Bronchial epithelial cell (primary cell): ENCODE measurements around the gene SCAF4. TPM values are rescaled to one million over a fixed set of nuclear protein-coding genes. Genes with fewer than 3 reads are reported as not detected.
A peak's percentile ranks its signal among the peaks of the same experiment; 100 is the strongest.

ENCODE experiments used
- DNase-seq: peaks from one replicate; pipeline ENCODE4 v3.0.0-alpha.2; 2010; ENCODE audit warnings: low read depth
- FAIRE-seq: peaks from 2 replicates; lab custom pipeline; 2011; peaks lifted over from hg19 to GRCh38; lab: Jason Lieb, UNC
- H3K27me3 ChIP-seq: 2 replicates; pipeline ENCODE4 v1.5.1; 2011; ENCODE audit warnings: low read length; ENCODE audit not compliant: control insufficient read depth, insufficient read depth
- H3K36me3 ChIP-seq: 2 replicates; pipeline ENCODE4 v1.5.1; 2011; ENCODE audit warnings: low read length; ENCODE audit not compliant: control insufficient read depth, insufficient read depth
- H3K4me3 ChIP-seq: 2 replicates; pipeline ENCODE4 v1.5.1; 2011; ENCODE audit warnings: mild to moderate bottlenecking, low read depth, low read length, control low read depth
- total RNA-seq: library from RNA; depleted of rRNA; stranded (reverse); fragments of >200 nt; gene quantifications from 2 replicates; pipeline ENCODE4 v1.2.1, GENCODE V29; 2014
- TF ChIP-seq, protein P1 (sequence below): IDR thresholded peaks from 2 replicates; pipeline ENCODE4 v1.5.1; 2011; ENCODE audit warnings: mild to moderate bottlenecking, moderate library complexity, low read length, control low read depth, inconsistent platforms; ENCODE audit not compliant: insufficient read depth, severe bottlenecking

SCAF4 gene
- total RNA-seq, 1 donor from 2014 or later: 2.9 TPM

DNA sequence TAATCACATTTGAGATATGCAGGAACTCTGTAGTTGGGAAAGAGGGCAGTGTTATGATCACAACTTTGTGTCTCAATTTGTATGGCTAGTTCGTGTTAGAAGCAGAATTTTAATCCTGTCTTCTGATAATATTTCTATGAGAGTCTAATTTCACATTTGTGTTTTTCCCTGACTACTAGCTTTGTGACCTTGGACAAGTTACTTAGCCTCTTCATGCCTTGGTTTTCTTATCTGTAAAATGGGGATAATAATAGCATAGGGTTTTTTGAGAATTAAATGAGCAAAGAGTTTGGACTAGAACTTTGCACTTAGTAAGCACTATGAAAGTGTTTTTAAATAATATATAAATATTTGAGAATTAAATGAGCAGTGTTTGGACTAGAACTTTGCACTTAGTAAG is 24.9 kb upstream of the SCAF4 start:
- TF ChIP-seq, protein P1, sequence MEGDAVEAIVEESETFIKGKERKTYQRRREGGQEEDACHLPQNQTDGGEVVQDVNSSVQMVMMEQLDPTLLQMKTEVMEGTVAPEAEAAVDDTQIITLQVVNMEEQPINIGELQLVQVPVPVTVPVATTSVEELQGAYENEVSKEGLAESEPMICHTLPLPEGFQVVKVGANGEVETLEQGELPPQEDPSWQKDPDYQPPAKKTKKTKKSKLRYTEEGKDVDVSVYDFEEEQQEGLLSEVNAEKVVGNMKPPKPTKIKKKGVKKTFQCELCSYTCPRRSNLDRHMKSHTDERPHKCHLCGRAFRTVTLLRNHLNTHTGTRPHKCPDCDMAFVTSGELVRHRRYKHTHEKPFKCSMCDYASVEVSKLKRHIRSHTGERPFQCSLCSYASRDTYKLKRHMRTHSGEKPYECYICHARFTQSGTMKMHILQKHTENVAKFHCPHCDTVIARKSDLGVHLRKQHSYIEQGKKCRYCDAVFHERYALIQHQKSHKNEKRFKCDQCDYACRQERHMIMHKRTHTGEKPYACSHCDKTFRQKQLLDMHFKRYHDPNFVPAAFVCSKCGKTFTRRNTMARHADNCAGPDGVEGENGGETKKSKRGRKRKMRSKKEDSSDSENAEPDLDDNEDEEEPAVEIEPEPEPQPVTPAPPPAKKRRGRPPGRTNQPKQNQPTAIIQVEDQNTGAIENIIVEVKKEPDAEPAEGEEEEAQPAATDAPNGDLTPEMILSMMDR: no peak
- no peak overlapping the region for H3K4me3 ChIP-seq
- H3K36me3 ChIP-seq: no peaks in the 10 kb centered on the region
- H3K27me3 ChIP-seq: no peaks in the 10 kb centered on the region
- FAIRE-seq (no peak), DNase-seq (no peak)

DNA sequence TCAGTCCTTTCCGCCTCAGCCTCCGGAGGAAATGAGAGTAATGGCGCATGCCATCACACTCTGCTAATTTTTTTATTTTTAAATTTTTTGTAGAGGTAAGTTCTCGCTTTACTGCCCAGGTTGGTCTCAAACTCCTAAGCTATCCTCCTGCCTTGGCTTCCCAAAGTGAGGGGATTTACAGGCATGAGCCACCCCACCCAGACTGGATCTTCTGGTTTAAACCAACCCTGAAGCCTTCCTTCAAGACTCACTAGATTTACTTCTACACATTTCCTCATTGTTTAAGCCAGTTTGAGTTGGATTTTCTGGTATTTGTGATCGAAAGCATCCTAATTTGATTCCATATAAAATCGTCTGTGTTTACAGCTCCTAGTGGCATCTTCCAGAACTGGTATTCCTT is 23.1 kb upstream of the SCAF4 start:
- FAIRE-seq: no peak
- TF ChIP-seq, protein P1: no peak
- H3K4me3 ChIP-seq: no peak overlapping the region

DNA sequence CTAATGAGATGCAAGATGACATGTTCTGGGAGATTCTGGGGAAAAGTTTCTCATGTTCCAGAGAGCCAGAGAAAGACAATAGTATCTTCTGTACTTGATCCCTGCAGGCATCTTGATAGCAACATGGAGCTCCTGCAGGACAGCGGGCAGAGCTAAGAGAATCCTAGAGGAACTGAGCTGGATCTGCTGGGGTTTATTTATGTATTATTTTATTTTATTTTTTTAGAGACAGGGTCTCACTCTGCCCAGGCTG is 22.7 kb upstream of the SCAF4 start:
- Histone ChIP-seq H3K27me3 (no peaks in the 10 kb centered on the region), H3K4me3 (no peak overlapping the region), H3K36me3 (no peaks in the 10 kb centered on the region)
- no peak for FAIRE-seq
- DNase-seq: no peak
- TF ChIP-seq, protein P1: no peak

More for the DNA sequence above, 23.1 kb upstream of the SCAF4 start:
- Histone ChIP-seq H3K36me3 (no peaks in the 10 kb centered on the region), H3K27me3 (no peaks in the 10 kb centered on the region)
- no peak for DNase-seq

DNA sequence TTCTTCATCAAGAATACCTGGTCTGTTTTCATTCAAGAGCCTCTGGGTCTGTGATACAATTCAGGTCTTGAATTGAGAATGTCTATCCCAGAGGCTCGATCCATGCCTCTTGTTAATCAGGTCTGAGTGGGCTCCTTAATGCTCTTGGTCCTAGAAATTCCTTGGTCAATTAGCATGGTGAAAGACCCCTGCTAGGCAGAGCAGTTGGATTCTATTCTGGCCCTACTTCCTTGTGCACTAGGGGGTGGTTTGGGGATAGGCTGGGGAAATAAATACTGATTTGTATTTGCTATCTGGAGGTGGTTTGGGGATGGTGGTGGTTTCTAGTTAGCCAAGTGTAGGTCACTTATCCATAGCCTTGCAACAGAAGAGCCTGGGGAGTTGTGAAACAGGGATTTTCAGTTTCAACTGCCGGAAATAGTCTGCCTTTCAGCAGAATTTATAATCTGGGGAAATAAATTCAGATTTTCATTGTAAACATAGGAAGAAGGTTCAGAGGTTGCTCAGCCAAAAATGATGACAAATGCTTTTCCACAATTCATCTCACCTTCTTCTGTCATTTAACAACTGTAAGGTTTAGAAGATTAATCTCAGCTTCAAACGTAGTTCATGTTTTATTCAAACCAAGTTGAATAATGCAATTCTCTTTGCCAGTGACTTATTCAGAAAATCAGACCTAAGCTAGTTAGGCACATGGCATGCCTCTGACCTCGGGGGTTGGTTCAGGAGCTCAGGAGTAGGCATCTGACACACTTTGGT is 22.2 kb upstream of the SCAF4 start:
- no peak for FAIRE-seq
- Histone ChIP-seq H3K27me3 (no peaks in the 10 kb centered on the region), H3K4me3 (no peak overlapping the region), H3K36me3 (no peaks in the 10 kb centered on the region)
- TF ChIP-seq, protein P1: no peak
- no peak for DNase-seq

DNA sequence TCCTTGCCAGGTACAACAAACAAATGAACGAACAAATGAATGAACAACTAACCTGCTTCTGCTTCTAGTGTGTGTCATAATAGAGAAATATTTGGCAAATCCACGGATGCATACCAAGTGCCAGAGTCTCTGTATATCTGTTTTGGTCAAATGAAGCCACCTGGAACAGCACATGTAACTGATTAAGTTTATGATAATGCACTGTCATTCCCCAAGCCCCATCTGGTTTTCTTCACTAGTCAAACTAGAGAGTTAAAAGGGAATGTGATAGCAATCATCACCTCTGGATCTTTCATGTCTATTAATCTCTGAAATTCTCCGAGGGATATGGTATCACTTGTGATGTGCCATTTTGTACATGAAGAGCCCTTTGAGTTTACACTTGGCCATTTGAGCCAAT is 21.0 kb upstream of the SCAF4 start:
- TF ChIP-seq, protein P1: no peak
- Histone ChIP-seq H3K36me3 (no peaks in the 10 kb centered on the region), H3K27me3 (no peaks in the 10 kb centered on the region), H3K4me3 (no peak overlapping the region)
- FAIRE-seq (no peak), DNase-seq (no peak)

DNA sequence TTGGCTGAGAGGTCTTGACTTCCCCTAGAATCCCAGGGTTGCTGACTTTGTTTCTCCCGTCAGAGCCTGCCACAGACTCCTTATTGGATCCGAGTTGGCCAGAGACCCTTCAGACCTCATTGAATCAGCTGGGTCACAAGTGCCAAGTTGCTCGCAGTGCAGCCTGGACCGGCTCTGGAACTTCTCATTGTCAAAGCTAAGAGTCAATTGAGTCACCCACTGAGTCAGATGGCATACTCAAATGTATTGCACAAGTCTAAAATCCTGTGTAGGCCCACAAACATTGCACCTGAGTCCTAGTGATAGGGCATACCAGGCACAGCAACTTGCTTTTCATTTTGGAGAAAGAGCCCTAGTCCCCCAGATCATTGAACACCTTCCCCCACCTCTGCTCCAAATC is 20.4 kb upstream of the SCAF4 start:
- peak; percentile 91 for DNase-seq
- Histone ChIP-seq H3K4me3 (no peak overlapping the region), H3K27me3 (no peaks in the 10 kb centered on the region), H3K36me3 (no peaks in the 10 kb centered on the region)
- FAIRE-seq: peak; percentile 88
- TF ChIP-seq, protein P1: no peak
